Bone marrow (tissue), 2 donors: ENCODE results near the gene SLC44A1.
"Not testable (repeated sequence)": the region's sequence is repeated elsewhere in the genome, so short reads cannot be mapped to it uniquely, and the experiment has no call there.

Experiments
- DNase-seq, 2 donors: peaks; one replicate each; lab custom pipeline; 2025; lab: John Stamatoyannopoulos, UW

Gene SLC44A1

DNA sequence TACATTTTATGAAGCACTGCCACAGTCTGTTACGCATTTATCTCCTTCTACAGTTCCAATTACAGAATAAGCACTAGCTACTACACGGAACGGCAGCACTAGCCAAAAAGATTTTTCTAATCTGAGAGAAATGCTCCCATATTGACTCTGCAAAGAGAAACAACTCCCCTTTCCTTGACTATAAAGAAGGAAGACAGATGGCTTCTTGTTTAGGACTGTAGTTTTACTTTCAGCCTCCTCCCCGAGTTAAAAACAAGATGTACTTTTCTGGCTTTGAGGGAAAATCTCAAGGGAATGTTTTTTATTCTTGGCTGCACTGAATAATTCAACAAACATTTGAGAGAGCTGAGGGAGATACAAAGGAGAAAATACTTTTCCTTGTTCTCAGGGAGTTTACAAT lies 1.9 kb upstream of the SLC44A1 start:
- no peak for DNase-seq

DNA sequence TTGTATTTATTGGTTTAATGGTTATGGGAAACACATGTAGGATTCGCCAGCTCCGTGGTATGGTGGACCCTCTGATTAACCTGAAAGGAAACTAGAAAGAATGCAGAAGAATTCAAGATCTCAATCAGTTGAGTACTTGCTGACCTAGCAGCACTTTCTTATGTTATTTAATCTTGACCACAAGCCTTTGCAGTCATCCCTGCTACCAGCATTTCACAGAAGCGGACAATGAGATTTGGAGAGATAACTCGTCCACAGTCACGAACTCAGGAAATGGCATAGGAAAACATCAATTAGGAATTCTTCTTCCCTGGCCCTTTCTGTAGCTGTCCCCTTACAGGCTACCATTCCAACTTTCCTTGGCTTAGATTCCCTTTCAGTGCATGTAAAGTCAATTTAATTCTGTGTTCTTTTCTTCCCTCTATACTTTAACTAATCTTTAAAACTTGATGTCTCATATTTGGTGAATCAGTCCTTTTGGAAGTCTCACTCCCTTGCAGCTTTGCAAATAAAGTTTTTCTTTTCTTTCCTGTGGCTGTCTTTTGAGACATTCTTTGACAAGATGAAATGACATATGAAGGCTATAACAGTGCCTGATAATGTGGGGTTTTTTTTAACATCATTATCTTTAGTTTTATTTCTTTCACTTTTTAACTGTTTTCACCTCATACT lies 1.3 kb upstream of the SLC44A1 start:
- DNase-seq: no peak

DNA sequence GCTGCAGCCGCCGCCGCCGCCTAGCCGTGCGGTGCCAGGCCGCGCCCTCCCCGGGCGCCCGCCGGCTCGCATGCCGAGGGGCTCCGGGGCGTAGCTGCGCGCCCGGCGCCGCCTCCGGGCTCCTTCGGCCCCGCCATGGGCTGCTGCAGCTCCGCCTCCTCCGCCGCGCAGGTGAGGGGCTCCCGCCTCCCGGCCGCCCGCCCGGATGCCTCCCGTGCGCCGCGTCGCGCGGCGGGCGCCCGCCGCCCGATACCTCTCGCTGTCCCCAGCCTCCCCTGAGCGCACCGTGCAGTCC lies 230 bp downstream of the SLC44A1 start:
- DNase-seq: no peak

DNA sequence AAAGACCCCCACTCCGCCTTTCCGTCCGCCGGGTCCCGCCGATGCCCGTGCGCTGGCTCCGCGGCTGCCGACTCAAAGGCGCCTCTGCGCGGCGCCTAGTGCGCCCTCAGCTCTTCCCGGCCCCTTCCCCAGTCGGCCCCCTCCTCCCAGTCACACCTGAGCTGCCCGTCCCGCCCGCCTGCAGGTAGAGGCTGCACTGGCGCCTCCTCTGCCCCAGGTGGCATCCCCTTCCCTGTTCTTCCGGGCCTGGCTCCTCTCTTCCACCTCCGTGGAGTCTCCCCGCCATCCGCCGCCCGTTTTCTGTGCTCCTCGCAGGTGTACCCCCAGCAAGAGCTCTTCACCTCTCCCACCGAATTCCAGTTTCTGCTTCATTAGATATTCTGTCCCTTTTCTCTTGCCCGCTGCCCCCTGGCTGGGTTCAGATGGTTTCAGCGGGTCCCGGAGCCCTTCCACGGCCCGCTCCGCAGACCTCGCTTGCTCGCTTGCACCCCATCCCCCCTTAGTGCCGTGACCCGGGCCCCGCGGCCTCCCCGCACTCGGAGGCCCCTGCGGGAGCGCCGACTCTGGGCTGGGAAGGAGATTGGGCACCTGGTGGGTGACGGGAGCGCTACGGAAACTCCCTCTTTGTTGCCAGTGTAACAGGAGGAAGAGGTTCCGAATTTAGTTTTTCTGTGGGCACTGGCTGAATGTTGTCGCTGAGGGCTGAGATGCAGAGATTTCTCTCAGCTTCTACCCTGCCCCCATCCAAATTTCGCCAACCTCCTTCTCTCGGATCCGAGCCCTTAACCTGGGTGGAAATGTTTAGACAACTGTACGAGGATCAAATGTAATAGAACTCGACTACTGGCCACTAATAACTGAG lies 809 bp downstream of the SLC44A1 start:
- peak in 1 of 2 donors; percentile 22 for DNase-seq

DNA sequence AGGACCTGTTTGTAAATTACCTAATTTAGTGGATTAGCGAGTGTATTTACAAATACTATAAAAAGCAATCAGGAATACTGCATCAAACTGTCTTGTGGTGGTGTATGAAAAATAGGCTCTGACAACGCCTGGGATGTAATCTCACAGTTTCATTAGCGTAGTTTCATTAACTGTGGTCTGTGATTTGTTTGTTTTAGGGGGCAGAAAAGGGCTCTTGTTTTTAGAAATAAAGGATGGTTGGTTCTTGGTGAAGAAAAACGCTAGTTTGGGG lies 1.4 kb downstream of the SLC44A1 start:
- no peak for DNase-seq

DNA sequence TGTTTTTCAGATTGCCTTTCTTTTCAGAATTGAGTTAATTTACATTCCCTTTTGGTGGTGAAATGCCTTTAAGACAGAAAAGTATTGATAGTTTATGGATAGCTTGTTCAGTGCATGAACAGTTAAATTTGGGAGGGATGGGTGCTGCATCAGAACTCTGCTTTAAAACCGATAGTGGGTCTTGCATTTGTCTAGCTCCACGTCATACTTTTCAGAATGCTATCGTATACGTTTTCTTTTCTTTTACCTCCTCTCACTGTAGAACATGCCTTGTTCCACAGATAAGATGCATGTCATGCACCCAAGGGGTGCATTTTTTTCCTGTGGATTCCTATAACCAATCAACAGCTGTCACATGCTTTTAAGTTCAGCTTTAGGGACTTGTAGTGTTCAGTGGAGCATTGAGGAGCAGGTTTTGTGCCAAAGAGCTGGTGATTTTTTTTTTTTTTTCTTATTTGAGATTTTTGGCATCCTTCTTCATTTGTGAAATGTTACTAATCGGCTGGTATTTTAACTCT lies 2.3 kb downstream of the SLC44A1 start:
- DNase-seq: no peak

DNA sequence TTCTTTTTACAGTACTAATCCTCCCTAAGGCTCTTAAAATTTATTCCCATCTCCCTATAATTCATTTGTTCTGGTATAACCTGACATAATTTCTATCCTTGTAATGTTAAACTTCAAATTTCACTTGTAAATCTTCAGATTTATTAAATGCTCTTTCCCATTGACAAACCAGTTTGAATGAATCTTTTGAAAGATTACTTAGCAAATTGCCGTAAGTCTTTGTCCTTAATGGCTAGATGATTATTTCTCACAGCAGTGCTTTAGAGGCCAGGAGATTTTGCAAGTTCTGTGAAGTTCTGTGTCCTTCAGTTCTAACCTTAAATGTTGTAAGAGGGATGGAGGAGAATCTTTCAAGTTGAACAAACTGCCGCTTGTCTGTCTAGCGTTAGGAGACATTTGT lies 4.2 kb downstream of the SLC44A1 start:
- no peak for DNase-seq

DNA sequence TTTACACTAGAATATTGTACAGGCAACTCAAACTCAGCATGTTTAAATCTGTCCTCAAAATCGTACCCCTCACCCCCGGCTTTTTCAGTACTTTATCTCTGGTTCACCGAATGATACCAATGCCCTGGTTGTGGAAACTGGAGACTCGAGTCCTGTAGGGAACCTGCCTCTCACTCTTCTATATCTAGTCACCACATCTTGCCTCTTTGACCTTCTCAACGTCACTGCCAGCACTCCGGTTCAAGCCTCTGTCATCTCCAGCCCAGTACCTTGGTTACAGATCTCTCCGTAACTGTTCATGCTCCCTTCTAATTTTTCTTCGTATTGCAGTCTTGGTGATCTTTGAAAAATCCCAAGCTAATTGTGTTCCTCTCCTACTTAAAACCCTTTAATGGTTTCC lies 6.7 kb downstream of the SLC44A1 start:
- DNase-seq: no peak

DNA sequence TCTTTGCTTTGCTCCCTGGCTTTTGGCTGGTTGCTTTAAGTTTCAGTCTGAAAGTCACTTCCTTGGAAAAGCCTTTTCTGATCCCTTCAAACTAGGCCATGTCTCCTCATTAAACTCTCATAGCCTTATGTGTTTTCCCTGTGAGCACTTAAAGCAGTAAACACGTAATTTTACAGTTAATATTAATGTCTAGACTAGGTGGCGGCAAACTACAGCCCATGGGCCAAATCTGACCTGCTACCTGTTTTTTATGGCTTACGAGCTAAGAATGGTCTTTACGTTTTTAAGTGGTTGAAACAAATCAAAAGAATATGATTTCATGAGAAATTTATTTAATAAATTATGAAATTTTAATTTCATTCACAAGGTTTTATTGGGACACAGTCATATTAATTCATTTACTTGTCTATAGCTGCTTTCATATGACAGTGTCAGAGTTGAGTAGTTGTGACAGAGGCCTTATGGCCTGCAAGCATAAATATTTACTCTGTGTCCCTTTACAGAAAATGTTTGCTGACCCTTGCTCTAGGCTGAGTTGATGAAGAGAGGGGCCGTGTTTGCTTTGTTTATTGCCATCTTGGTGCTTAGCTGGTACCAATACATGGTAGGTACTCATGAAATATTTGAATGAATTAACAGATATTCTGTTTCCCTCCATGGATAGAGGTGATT lies 7.4 kb downstream of the SLC44A1 start:
- DNase-seq: no peak

DNA sequence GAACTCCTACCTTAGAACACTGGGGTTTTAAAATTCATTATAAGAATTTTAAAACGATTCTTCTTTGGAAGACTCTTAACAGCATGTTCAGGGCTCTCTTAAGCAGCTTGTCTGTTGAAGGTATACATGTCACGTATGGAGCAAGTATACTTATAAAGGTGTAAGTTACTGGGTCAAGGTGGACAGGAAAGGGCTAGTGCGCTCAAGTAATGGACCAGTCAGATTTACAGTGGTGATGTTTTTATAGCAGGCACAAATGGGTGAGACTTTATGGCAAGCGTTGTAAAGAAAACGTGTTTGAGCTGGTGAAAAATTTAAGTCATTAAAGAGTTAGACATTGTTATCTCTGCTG lies 7.9 kb downstream of the SLC44A1 start:
- no peak for DNase-seq

DNA sequence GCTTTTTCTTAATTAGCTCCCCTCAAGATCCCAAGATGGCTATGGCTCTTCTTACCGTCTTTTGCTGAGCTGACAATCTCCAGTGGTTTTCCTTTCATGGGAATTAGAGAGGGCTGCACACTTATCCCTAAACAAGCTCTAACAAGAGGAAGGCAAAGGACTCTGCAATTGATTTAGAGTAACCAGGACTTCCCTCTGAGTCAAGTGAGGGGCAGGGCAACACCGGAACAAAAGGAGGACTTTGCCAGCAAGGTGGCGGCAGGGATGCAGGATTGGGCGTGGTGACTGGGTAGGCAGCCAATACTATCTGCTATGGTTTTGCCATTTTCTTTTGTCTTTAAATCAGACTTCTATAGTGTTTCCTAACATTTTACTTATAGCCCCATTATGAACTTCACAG lies 9.8 kb downstream of the SLC44A1 start:
- no peak for DNase-seq

DNA sequence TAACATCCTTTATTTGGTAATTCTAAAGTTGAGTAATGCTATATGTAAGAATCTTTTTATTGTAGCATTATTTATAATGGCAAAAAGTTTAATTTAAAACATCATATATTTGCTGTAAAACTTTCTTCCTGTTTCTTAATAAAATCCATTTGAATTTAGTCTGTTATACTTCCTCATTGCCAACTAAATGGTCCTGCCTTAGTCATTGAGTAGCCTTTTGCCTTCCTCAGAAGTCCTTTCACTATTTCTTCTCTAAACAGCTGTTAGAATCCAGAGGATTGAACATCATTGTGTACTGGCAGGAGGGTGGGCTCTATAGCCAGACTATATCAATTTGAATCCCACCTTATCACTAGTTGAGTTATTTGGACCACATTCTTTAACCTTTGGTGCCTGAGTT lies 11.0 kb downstream of the SLC44A1 start:
- DNase-seq: no peak

DNA sequence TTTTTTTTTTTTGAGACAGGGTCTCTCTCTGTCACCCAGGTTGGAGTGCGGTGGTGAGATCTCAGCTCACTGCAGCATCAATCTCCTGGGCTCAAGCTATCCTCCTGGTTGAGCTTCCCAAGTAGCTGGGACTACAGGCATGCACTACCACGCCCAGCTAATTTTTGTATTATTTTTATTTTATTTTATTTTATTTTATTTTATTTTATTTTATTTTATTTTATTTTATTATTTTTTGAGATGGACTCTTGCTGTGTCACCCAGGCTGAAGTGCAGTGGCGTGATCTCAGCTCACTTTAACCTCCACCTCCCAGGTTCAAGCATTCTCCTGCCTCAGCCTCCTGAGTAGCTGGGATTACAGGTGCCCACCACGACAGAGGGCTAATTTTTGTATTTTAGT lies 12.1 kb downstream of the SLC44A1 start:
- not testable (repeated sequence) for DNase-seq

DNA sequence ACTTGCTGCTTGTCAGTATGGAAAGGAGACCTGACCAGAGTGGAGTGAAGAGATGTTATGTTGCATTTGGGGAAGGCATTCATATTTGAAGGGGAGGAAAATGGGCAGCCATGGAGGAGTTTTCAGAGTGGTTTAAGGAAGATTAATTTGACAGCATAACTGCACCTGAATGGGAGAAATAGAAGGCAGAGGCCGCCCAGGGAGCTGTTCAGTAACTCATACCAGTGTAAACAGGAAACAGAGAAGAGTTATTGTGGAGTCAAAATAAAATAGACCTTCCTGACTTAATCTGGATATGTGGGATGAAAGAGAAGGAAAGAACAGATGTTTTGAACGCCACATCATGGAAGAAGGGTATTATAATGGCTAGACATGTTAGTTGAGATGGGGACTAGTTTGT lies 13.4 kb downstream of the SLC44A1 start:
- DNase-seq: no peak

DNA sequence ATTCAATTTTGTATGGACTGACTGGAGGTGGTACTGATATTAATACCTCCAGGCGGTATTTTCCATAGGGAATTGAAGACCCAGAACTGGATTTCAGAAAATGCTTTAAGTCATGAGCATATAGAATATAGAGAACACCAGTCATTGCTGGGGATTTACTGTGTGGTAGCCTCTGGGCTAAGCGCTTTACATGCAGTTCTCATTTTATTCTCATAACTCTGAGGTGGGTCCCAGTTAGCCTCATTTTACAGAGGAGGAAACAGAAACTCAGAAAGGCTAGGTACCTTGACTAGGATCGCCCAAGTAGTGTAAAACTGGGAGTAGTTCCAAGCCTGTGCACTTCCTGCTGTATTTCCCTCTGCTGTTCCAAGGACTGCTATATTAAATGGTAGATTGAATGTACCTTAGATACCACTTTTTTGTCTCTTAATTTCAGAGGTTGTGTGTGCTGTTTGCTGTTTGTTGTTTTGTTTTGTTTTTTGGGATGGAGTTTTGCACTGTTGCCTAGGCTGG lies 13.8 kb downstream of the SLC44A1 start:
- DNase-seq: no peak

DNA sequence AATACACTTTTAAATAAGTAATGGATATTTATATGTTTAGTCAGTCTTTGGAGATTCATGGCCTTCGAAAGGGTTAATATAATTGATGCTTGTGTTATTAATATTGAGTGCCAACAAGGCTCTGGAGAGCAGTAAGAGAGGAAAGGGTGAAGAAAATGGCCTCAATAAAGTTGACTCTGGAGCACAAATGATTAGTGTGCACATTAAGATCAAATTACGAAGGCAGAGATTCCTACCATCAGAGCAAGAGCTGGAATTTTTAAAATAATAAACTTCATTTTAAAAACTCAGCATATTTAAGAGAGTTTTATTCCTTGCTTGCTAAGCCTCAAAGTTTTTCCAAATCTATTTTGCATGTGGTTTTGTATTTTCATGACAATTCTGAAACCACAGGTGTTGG lies 14.8 kb downstream of the SLC44A1 start:
- no peak for DNase-seq

DNA sequence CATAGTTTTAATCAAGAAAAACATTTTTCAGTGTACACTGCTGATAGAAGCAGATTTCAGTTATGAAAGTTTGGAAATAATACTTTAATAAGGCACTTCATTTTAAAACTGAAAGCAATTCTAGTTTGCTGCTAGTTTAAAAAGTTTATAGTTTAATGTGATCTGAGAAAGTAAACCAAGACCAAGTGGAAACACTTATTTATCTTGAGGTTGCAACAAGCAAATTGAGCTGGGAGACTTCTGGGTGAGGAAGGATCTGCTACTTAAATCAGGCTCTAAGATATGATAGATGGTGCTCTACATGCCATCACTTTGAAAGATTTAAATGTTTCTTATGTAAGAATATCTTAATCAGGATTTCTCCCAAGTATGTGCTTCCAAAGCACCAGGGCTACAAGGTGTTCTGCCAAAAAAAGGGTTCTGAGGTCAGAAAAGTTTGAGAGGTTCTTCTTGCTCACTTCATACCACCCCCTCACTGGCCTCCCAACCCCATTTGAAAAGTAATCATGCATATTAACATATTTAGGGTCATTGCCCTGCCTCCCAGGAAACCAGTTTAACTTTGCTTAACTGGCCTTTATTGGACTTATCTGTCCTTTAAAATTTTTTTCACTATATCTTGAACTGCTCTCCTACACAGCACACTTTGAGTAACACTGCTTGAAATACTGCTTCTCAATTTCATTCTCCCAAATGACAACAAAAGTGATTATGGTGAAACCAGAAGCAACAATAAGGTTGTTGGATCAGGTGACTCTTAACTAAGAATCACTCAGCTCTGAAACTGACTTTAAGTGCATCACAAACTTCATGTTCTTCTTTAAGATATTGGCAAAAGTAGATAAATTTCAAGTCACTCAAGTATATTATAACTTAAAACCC lies 15.5 kb downstream of the SLC44A1 start:
- no peak for DNase-seq

DNA sequence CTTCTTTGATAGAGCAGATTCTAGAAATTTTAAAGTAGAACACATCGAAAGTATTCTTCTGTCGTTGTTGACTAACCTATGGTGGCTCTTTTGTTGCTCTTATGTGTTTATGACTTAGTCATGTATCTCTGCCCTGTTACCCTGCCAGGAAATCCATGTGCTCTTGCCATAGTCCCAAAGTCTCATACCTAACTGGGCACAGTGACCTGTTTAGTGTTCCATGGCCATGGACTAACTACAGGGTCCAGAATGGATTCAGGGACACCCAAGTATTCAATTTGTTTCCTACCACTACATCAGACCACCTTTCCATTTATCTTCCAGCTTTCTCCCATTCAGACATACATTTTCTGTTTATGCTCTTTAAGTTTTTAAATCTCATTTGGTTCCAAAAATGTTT lies 18.0 kb downstream of the SLC44A1 start:
- no peak for DNase-seq

DNA sequence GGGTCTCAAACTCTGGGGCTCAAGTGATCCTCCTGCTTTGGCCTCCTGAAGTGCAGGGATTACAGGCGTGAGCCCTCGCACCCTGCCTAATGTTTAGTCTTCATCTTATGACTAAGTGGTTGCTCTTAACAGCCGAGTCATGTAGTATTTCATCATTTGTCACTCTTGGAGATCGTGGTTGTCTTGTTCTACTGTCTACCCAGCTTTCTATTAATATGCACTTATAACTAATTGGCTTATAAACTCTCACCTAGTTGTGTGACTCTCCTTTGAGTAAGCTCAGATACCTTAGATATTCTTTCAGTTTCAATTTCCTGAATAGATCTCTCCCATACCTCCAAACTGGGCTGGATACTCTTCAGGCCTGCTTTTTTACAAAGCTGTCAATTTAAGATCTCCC lies 19.9 kb downstream of the SLC44A1 start:
- DNase-seq: no peak

DNA sequence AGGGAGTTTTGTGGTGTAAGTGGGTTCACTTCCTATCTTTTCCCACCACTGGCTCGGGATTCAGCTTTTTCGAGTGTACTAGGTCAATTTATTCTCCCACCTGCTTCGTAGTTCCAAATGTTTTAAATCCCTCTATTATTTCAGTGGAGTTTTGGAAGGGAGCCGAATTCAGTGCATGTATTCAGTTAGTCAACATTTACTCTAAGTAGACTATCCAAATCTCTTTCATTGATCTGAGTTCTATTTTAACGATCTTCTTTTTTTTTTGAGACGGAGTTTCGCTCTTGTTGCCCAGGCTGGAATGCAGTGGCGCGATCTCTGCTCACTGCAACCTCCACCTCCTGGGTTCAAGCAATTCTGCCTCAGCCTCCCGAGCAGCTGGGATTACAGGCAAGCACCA lies 23.8 kb downstream of the SLC44A1 start:
- not testable (repeated sequence) for DNase-seq

DNA sequence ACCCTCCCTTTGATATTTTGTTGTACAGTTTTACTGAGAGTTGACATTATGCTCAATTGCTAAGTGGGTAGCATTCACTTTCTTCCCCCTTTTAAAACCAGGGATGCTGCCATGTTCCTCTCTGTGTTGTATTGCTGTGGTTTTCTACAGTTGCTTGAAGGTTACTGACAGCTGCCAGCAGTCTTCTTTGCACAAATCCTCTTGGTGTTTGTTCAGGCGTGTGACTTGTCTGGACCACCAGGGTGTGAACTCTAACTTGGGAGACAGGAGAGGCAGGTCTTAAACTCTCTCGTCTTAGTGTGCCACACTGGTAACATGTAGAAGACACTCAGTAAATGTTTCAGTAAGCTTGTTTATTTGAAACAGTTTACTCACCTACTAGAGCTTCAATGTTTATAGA lies 25.1 kb downstream of the SLC44A1 start:
- DNase-seq: no peak

DNA sequence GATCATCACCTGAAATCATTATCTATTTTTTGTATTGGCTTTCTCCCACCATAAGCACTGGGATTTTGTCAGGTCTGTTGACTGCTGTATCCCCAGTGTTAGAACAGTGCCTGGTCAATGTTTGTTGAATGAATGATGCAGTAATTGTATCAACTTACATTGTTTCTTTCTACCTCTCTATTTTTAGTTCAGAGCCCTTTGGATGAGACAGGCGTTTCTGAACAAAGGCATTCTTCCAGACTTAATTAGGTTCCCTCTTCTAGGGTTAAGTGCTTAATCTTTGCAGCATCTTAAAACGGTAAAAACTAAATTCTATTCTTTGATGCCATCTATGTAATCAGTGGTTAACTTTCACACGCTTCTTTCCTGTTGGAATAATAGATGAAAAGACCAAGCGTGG lies 26.3 kb downstream of the SLC44A1 start:
- DNase-seq: no peak
